LoVo (cell line): ENCODE data around the gene TNRC6C.

ENCODE experiments used
- DNase-seq: peaks from one replicate; pipeline ENCODE4 v3.0.0-alpha.2; 2016; ENCODE audit warnings: low spot score

Gene TNRC6C

GRCh38 chr17:78013683-78014467 is 55.4 kb downstream of the TNRC6C start:
- DNase-seq, result peak; percentile 40

GRCh38 chr17:78014646-78015045 is 56.1 kb downstream of the TNRC6C start:
- DNase-seq, result no peak

- DNase-seq, result no peak
Observed at GRCh38 chr17:78016852-78017251, 58.3 kb downstream of the TNRC6C start.

- peak; percentile 14 for DNase-seq
Observed at GRCh38 chr17:78019367-78019975, 61.0 kb downstream of the TNRC6C start.

GRCh38 chr17:78019976-78020716 is 61.6 kb downstream of the TNRC6C start:
- DNase-seq, result no peak

GRCh38 chr17:78020717-78021108 is 62.2 kb downstream of the TNRC6C start:
- DNase-seq, result no peak

GRCh38 chr17:78022425-78022824 is 63.9 kb downstream of the TNRC6C start:
- no peak for DNase-seq

- DNase-seq, result no peak
Observed at GRCh38 chr17:78023042-78023441, 64.5 kb downstream of the TNRC6C start.

GRCh38 chr17:78026381-78026780 is 67.9 kb downstream of the TNRC6C start:
- DNase-seq, result no peak

- no peak for DNase-seq
Observed at GRCh38 chr17:78027121-78027520, 68.6 kb downstream of the TNRC6C start.

- no peak for DNase-seq
Observed at GRCh38 chr17:78029697-78030096, 71.2 kb downstream of the TNRC6C start.

GRCh38 chr17:78031435-78031834 is 72.9 kb downstream of the TNRC6C start:
- DNase-seq, result no peak

- DNase-seq, result no peak
Observed at GRCh38 chr17:78032166-78032565, 73.7 kb downstream of the TNRC6C start.

- no peak for DNase-seq
Observed at GRCh38 chr17:78034429-78035091, 76.1 kb downstream of the TNRC6C start.

GRCh38 chr17:78037280-78037679 is 78.8 kb downstream of the TNRC6C start:
- DNase-seq, result no peak

GRCh38 chr17:78038748-78039288 is 80.3 kb downstream of the TNRC6C start:
- no peak for DNase-seq

- no peak for DNase-seq
Observed at GRCh38 chr17:78039581-78039980, 81.1 kb downstream of the TNRC6C start.

- peak; percentile 72 for DNase-seq
Observed at GRCh38 chr17:78040440-78041385, 82.2 kb downstream of the TNRC6C start.

- no peak for DNase-seq
Observed at GRCh38 chr17:78041386-78042179, 83.1 kb downstream of the TNRC6C start.

- no peak for DNase-seq
Observed at GRCh38 chr17:78042542-78042941, 84.0 kb downstream of the TNRC6C start.
